H9 (cell line): ENCODE measurements around the gene PDE12. TPM values are rescaled to one million over a fixed set of nuclear protein-coding genes. Genes with fewer than 3 reads are reported as not detected.

ENCODE experiments used
- DNase-seq: peaks from one replicate; pipeline ENCODE4 v3.0.0-alpha.2; 2017
- H2AFZ ChIP-seq: one replicate; pipeline ENCODE4 v1.6.1; 2013; ENCODE audit warnings: mild to moderate bottlenecking, low read length, control low read depth, moderate library complexity
- H2AK5ac ChIP-seq: 2 replicates; pipeline ENCODE4 v1.6.1; 2013; ENCODE audit warnings: low read length, control low read depth, mixed read lengths; ENCODE audit not compliant: insufficient read length
- H2BK120ac ChIP-seq: one replicate; pipeline ENCODE4 v1.6.1; 2013; ENCODE audit warnings: low read depth, mild to moderate bottlenecking, low read length, control low read depth, inconsistent platforms; ENCODE audit not compliant: poor library complexity, severe bottlenecking
- H2BK12ac ChIP-seq: 2 replicates; pipeline ENCODE4 v1.6.1; 2013; ENCODE audit warnings: low read length, control low read depth, mixed read lengths, low read depth; ENCODE audit not compliant: insufficient read length
- H2BK15ac ChIP-seq: 2 replicates; pipeline ENCODE4 v1.6.1; 2013; ENCODE audit warnings: low read depth, low read length, control low read depth
- H2BK20ac ChIP-seq: one replicate; pipeline ENCODE4 v1.6.1; 2013; ENCODE audit warnings: low read depth, mild to moderate bottlenecking, low read length, control low read depth, inconsistent platforms; ENCODE audit not compliant: poor library complexity, severe bottlenecking
- H2BK5ac ChIP-seq: 2 replicates; pipeline ENCODE4 v1.6.1; 2013; ENCODE audit warnings: low read length, control low read depth, mixed read lengths; ENCODE audit not compliant: insufficient read length
- H3K14ac ChIP-seq: 2 replicates; pipeline ENCODE4 v1.6.1; 2013; ENCODE audit warnings: low read length, control low read depth; ENCODE audit not compliant: insufficient read depth
- H3K18ac ChIP-seq: 2 replicates; pipeline ENCODE4 v1.6.1; 2013; ENCODE audit warnings: low read depth, mild to moderate bottlenecking, mixed read lengths, low read length, control low read depth; ENCODE audit not compliant: insufficient read length
- H3K23ac ChIP-seq: 2 replicates; pipeline ENCODE4 v1.6.1; 2013; ENCODE audit warnings: low read length, control low read depth, mixed read lengths, low read depth; ENCODE audit not compliant: insufficient read length
- H3K23me2 ChIP-seq: 2 replicates; pipeline ENCODE4 v1.6.1; 2013; ENCODE audit warnings: low read depth, mild to moderate bottlenecking, mixed read lengths, low read length, control low read depth; ENCODE audit not compliant: insufficient read length, poor library complexity, severe bottlenecking
- H3K27ac ChIP-seq: 2 replicates; pipeline ENCODE4 v1.5.1; 2013; ENCODE audit warnings: low read length, control low read depth, mixed read lengths, low read depth; ENCODE audit not compliant: insufficient read length
- H3K27me3 ChIP-seq: 2 replicates; pipeline ENCODE4 v1.6.1; 2013; ENCODE audit warnings: low read length, control low read depth, inconsistent platforms; ENCODE audit not compliant: insufficient read depth
- H3K4ac ChIP-seq: 2 replicates; pipeline ENCODE4 v1.6.1; 2013; ENCODE audit warnings: low read depth, mild to moderate bottlenecking, control low read depth, inconsistent platforms, low read length, moderate library complexity
- H3K4me1 ChIP-seq: 2 replicates; pipeline ENCODE4 v1.6.1; 2013; ENCODE audit warnings: low read length, control low read depth, inconsistent platforms; ENCODE audit not compliant: insufficient read depth
- H3K4me2 ChIP-seq: 2 replicates; pipeline ENCODE4 v1.6.1; 2013; ENCODE audit warnings: low read length, control low read depth, mixed read lengths; ENCODE audit not compliant: insufficient read length, insufficient read depth
- H3K56ac ChIP-seq: 2 replicates; pipeline ENCODE4 v1.6.1; 2013; ENCODE audit warnings: low read depth, mild to moderate bottlenecking, mixed read lengths, low read length, control low read depth; ENCODE audit not compliant: insufficient read length
- H3K79me1 ChIP-seq: 2 replicates; pipeline ENCODE4 v1.6.1; 2013; ENCODE audit warnings: low read depth, mild to moderate bottlenecking, moderate library complexity, low read length, control low read depth, inconsistent platforms; ENCODE audit not compliant: insufficient read depth, poor library complexity, severe bottlenecking
- H3K79me2 ChIP-seq: 2 replicates; pipeline ENCODE4 v1.6.1; 2013; ENCODE audit warnings: low read length, control low read depth, inconsistent platforms; ENCODE audit not compliant: insufficient read depth
- H3K9ac ChIP-seq: 2 replicates; pipeline ENCODE4 v1.6.1; 2013; ENCODE audit warnings: low read length, control low read depth, mixed read lengths; ENCODE audit not compliant: insufficient read length; ENCODE audit errors: extremely low read depth
- H3K9me3 ChIP-seq: one replicate; pipeline ENCODE4 v1.6.1; 2013; ENCODE audit warnings: low read depth, low read length, inconsistent platforms; ENCODE audit not compliant: control insufficient read depth
- H3T11ph ChIP-seq: one replicate; pipeline ENCODE4 v1.6.1; 2013; ENCODE audit warnings: mild to moderate bottlenecking, low read length, control low read depth, inconsistent platforms
- H4K20me1 ChIP-seq: one replicate; pipeline ENCODE4 v1.6.1; 2013; ENCODE audit not compliant: control insufficient read depth, insufficient read length, insufficient read depth
- H4K5ac ChIP-seq: 2 replicates; pipeline ENCODE4 v1.6.1; 2013; ENCODE audit warnings: low read depth, mild to moderate bottlenecking, mixed read lengths, low read length, control low read depth; ENCODE audit not compliant: insufficient read length
- H4K8ac ChIP-seq: replicated peaks from 2 replicates; pipeline ENCODE4 v1.6.1; 2013; ENCODE audit warnings: low read length, control low read depth, mixed read lengths, low read depth; ENCODE audit not compliant: insufficient read length
- H4K91ac ChIP-seq: 2 replicates; pipeline ENCODE4 v1.6.1; 2013; ENCODE audit warnings: low read depth, mild to moderate bottlenecking, moderate library complexity, mixed read lengths, low read length, control low read depth; ENCODE audit not compliant: insufficient read length
- H3K27ac Mint-ChIP-seq, 3 experiments: 2 replicates in 2 of 3; 3 replicates in 1 of 3; pipeline ENCODE4 v1.8.0; 2020 to 2021; ENCODE audit warnings: mixed read lengths in 3 of 3, mild to moderate bottlenecking in 1 of 3, moderate library complexity in 1 of 3
- H3K27me3 Mint-ChIP-seq: 2 replicates; pipeline ENCODE4 v1.8.0; 2021; ENCODE audit warnings: low read depth, mild to moderate bottlenecking, moderate library complexity, mixed read lengths
- H3K36me3 Mint-ChIP-seq, 3 experiments: 2 replicates in 2 of 3; 3 replicates in 1 of 3; pipeline ENCODE4 v1.8.0; 2020 to 2021; ENCODE audit warnings: low read depth in 3 of 3, mixed read lengths in 3 of 3; ENCODE audit not compliant: insufficient read depth in 1 of 3
- H3K4me1 Mint-ChIP-seq, 2 experiments: 2 replicates each; pipeline ENCODE4 v1.8.0; 2020; ENCODE audit warnings: mixed read lengths in 2 of 2
- H3K4me3 Mint-ChIP-seq, 2 experiments: 2 replicates in 1 of 2; 3 replicates in 1 of 2; pipeline ENCODE4 v1.8.0; 2020 to 2021; ENCODE audit warnings: mild to moderate bottlenecking in 2 of 2, mixed read lengths in 2 of 2, moderate library complexity in 1 of 2
- H3K9me3 Mint-ChIP-seq, 2 experiments: 2 replicates in 1 of 2; 3 replicates in 1 of 2; pipeline ENCODE4 v1.8.0; 2020; ENCODE audit warnings: mild to moderate bottlenecking in 2 of 2, mixed read lengths in 2 of 2, moderate library complexity in 1 of 2
- WGBS: extraction: QIAGEN DNeasy Blood & Tissue Kit; methylation state at CpG from one replicate; pipeline ENCODE4 v1.1.7; 2013; ENCODE audit warnings: missing lambda C conversion rate, low lambda C conversion rate, mixed read lengths; ENCODE audit not compliant: insufficient read length; ENCODE audit errors: extremely low coverage; 5-methylcytosine and 5-hydroxymethylcytosine counted together
- total RNA-seq: library from RNA; stranded (reverse); gene quantifications from 2 replicates; pipeline ENCODE4 v1.2.1, GENCODE V29; 2021
- TF ChIP-seq, protein P1 (sequence below): fragments of 200-600 bp; sonication (generic); conservative IDR thresholded peaks from 3 replicates; pipeline ENCODE4 v1.8.0; 2021; ENCODE audit warnings: antibody characterized with exemption, mild to moderate bottlenecking

Gene PDE12
- total RNA-seq, 1 experiment from 2014 or later, result 18.9 TPM

DNA sequence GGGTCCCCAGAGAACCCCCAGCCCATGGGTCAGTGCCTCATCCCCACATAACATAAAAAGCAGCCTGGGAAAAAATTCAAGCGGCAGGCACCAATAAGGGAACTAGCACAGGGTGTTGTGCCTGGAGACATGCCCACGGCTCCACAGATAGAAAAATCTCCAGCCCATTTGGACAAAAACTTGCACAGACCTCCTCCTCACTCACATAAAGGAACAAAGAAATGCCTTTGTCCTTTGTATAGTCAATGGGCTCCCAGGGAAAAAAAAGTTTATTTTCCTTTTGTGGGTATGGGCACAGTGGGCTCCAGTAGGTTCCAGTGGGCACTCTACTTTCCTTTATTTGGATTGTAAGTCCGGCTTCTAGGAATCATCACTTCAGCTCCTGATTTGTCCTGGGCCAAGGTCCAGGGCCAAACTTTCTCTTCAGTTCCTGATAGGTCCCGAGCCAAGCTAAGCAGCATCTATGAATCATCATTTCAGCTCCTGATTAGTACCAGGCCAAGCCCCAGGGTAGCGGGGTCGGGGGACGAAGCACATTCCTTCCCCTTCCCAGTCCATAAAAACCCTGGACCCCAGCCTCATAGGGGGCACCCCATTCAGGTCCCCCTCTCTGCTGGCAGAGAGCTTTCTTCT is 10.3 kb upstream of the PDE12 start:
- Histone ChIP-seq H3K56ac (no peak overlapping the region), H3K14ac (no peak overlapping the region), H2BK12ac (no peak overlapping the region), H3K79me1 (no peaks in the 10 kb centered on the region), H3K4me1 (no peaks in the 10 kb centered on the region), H3K79me2 (no peaks in the 10 kb centered on the region), H3K27ac (no peak overlapping the region), H3K9me3 (no peaks in the 10 kb centered on the region), H3K27me3 (no peaks in the 10 kb centered on the region), H2AK5ac (no peak overlapping the region), H2AFZ (no peak overlapping the region), H3K9ac (no peak overlapping the region), H4K91ac (no peak overlapping the region), H2BK120ac (no peak overlapping the region), H3K23ac (no peak overlapping the region), H3K18ac (no peak overlapping the region), H3T11ph (no peak overlapping the region), H4K5ac (no peak overlapping the region), H3K23me2 (peaks cover 3% of the 10 kb centered on the region), H3K4me2 (no peak overlapping the region), H4K20me1 (no peaks in the 10 kb centered on the region), H4K8ac (no peak overlapping the region), H2BK15ac (no peak overlapping the region), H3K4ac (no peak overlapping the region), H2BK20ac (peak overlapping the region; percentile 99), H2BK5ac (no peak overlapping the region)
- TF ChIP-seq, protein P1, sequence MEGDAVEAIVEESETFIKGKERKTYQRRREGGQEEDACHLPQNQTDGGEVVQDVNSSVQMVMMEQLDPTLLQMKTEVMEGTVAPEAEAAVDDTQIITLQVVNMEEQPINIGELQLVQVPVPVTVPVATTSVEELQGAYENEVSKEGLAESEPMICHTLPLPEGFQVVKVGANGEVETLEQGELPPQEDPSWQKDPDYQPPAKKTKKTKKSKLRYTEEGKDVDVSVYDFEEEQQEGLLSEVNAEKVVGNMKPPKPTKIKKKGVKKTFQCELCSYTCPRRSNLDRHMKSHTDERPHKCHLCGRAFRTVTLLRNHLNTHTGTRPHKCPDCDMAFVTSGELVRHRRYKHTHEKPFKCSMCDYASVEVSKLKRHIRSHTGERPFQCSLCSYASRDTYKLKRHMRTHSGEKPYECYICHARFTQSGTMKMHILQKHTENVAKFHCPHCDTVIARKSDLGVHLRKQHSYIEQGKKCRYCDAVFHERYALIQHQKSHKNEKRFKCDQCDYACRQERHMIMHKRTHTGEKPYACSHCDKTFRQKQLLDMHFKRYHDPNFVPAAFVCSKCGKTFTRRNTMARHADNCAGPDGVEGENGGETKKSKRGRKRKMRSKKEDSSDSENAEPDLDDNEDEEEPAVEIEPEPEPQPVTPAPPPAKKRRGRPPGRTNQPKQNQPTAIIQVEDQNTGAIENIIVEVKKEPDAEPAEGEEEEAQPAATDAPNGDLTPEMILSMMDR, result no peak
- H3K27ac Mint-ChIP-seq, result peak overlapping the region in 2 of 3 experiments; percentile 73 to 80; a peak in 2 of 7 replicates
- no peak overlapping the region for H3K4me3 Mint-ChIP-seq
- no peaks in the 10 kb centered on the region for H3K36me3 Mint-ChIP-seq
- H3K4me1 Mint-ChIP-seq, result peaks cover 10% of the 10 kb centered on the region in 2 experiments
- no CpG with 5 or more reads among the region's 7 CpGs for WGBS
- no peak for DNase-seq
- peaks cover 2% of the 10 kb centered on the region; the same call in 1 of the 2 replicates for H3K27me3 Mint-ChIP-seq
- H3K9me3 Mint-ChIP-seq, result no peaks in the 10 kb centered on the region
